ENCODE data around the gene DLGAP4. TPM values are rescaled to one million over a fixed set of nuclear protein-coding genes. Genes with fewer than 3 reads are reported as not detected.
A peak's percentile ranks its signal among the peaks of the same experiment; 100 is the strongest.

Gene DLGAP4
- total RNA-seq, result 10 to 100 TPM; 11.5 to 13.1 TPM

DNA sequence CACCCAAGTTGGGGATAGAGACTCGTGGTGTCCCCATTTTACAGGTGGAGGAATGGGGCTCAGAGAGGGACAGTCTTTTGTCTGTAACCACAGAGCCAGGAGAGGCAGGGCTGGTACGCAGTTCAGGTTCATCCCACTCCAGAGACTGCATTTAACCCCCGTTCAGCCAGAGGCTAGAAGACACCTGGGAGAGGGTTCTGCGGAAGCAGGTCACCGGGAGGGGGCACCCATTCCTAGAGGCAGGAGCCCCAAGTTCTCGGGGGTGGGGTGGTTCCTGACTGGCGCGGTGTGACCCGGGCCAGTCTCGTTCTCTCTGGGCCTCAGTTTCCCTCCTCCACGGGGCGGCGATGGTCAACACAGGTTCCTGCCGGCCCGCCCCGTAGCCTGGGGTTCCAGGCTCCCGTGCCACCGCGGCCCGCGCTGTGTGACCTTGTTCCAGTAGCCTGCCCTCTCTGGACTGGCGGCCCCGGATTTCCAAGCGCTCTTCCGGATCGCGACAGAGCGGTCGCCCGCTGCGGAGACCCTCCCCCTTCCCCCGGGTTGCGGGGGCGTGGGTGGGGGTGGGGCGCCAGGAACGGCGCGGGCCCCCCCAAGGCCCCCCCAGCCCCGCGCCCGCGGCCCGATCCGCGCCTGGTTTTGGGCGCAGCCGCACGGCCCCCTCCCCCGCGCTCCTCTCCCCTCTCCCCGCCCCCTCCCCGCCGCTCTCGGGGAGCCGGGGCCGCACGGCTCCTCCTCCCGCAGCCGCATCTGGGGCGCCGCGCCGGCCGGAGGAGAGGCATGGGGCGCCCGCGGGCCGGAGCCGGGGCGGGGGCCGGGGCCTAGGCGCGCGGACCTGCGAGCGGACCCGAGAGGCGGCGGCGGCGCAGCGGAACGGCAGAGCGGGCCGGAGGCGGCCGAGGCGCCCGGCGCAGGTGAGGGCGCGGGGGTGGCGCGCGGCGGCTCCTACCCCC is at the start of gene DLGAP4:
Gene DLGAP4, plus strand, starts transcription at position 738 of the 950 bp plus-strand sequence. CDS start 125,379 bp downstream, outside the sequence.
- TF ChIP-seq, protein P1, sequence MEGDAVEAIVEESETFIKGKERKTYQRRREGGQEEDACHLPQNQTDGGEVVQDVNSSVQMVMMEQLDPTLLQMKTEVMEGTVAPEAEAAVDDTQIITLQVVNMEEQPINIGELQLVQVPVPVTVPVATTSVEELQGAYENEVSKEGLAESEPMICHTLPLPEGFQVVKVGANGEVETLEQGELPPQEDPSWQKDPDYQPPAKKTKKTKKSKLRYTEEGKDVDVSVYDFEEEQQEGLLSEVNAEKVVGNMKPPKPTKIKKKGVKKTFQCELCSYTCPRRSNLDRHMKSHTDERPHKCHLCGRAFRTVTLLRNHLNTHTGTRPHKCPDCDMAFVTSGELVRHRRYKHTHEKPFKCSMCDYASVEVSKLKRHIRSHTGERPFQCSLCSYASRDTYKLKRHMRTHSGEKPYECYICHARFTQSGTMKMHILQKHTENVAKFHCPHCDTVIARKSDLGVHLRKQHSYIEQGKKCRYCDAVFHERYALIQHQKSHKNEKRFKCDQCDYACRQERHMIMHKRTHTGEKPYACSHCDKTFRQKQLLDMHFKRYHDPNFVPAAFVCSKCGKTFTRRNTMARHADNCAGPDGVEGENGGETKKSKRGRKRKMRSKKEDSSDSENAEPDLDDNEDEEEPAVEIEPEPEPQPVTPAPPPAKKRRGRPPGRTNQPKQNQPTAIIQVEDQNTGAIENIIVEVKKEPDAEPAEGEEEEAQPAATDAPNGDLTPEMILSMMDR (IDR thresholded peaks at IDR 0.05), result no peak
- ChIA-PET POLR2A (interaction anchor here (0.7 kb wide), 1 partner anchor 32 kb away, joined by 3 read pairs; no protein-coding TSS in a partner anchor), CTCF (no interaction called here)
- peaks cover 64% of the 10 kb centered on the region for H3K27me3 Mint-ChIP-seq
- peak within 1 kb of the TSS; percentile 53 for H3K4me3 Mint-ChIP-seq
- H3K27ac Mint-ChIP-seq, result no peak within 1 kb of the TSS
- H3K4me1 Mint-ChIP-seq (ENCODE audit: low read depth), result no peaks in the 10 kb centered on the region
- DNase-seq (peak; percentile 13), ATAC-seq (peak; percentile 42)
- H3K36me3 Mint-ChIP-seq (ENCODE audit: low read depth), result no peaks in the 10 kb centered on the region
- intact Hi-C loops (cut with micrococcal nuclease), result no loop called here
- no peaks in the 10 kb centered on the region for H3K9me3 Mint-ChIP-seq

DNA sequence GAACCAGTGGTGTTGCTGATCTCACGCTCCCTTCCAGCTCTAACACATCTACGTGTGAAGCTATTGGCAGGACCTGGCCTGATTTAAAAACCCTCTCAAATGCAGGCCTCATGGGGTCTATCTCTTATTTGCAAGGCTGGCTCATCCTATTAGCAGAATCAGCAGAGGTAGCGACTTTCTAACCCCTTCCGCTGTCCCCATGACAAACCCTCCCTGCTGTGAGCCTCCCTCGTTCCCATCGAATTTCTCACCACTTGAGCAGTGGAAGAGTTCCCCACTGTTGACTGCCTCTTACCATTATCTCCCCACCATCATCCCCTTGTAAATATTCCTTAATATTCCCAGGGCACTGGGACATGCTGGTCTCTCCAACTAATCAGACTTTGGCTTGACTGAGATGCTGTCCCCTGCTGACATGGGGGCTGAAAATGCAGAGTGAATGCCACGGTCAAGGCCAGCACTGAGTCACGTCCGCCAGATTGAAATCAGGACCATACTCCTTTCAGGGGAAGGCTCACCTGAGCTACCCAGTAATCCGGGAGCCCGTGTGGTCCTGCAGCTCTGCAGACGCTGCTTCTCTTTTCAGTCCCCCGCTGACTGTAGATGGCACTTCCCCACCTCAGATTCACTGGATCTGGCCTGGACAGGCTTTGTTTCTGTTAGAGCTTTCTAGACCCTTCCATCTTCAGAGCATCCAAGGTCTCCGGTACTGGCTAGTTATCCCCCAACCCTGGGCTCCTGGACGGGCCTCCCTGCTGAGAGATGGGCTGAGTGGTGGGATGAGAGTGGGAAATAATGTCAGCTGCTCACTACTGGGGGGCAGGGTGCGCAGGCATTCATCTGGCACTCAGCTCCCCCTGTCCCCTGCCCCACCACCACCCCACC is 46.7 kb upstream of the DLGAP4 start:
- Mint-ChIP-seq H3K27me3 (no peaks in the 10 kb centered on the region), H3K4me3 (no peak overlapping the region), H3K36me3 (ENCODE audit: low read depth) (peaks cover 5% of the 10 kb centered on the region), H3K27ac (no peak overlapping the region), H3K4me1 (ENCODE audit: low read depth) (no peaks in the 10 kb centered on the region), H3K9me3 (no peaks in the 10 kb centered on the region)
- ChIA-PET POLR2A (no interaction called here), CTCF (no interaction called here)
- DNase-seq, result no peak
- ATAC-seq, result no peak
- intact Hi-C loops (cut with micrococcal nuclease), result no loop called here
- TF ChIP-seq, protein P1 (IDR thresholded peaks at IDR 0.05), result no peak

DNA sequence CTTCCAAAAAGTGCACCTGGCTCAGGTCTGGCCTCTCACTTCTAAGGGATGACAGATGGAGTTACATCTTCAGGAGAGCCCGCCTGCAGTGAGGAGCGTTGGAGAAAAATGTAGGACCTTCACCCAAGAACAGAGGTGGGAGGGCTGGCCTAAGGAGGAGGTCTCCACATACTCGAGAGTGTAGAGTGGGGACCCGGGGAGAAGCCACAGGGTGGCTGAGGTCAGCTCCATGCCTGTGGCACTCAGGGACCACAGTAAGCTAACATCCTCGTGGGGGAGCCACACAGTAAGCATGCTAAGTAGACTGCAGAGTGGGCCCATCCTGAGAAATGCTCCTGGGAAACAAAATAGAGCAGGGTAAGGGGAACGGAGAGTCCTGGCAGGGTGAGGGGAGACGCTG is 45.8 kb upstream of the DLGAP4 start:
- intact Hi-C loops (cut with micrococcal nuclease), result no loop called here
- DNase-seq (no peak), ATAC-seq (no peak)
- POLR2A ChIA-PET, result no interaction called here
- TF ChIP-seq, protein P1 (IDR thresholded peaks at IDR 0.05), result no peak
- CTCF ChIA-PET, result no interaction called here
- no peaks in the 10 kb centered on the region for H3K9me3 Mint-ChIP-seq
- H3K27ac Mint-ChIP-seq, result no peak overlapping the region
- H3K27me3 Mint-ChIP-seq, result no peaks in the 10 kb centered on the region
- H3K36me3 Mint-ChIP-seq (ENCODE audit: low read depth), result peaks cover 5% of the 10 kb centered on the region
- H3K4me1 Mint-ChIP-seq (ENCODE audit: low read depth), result no peaks in the 10 kb centered on the region
- no peak overlapping the region for H3K4me3 Mint-ChIP-seq

DNA sequence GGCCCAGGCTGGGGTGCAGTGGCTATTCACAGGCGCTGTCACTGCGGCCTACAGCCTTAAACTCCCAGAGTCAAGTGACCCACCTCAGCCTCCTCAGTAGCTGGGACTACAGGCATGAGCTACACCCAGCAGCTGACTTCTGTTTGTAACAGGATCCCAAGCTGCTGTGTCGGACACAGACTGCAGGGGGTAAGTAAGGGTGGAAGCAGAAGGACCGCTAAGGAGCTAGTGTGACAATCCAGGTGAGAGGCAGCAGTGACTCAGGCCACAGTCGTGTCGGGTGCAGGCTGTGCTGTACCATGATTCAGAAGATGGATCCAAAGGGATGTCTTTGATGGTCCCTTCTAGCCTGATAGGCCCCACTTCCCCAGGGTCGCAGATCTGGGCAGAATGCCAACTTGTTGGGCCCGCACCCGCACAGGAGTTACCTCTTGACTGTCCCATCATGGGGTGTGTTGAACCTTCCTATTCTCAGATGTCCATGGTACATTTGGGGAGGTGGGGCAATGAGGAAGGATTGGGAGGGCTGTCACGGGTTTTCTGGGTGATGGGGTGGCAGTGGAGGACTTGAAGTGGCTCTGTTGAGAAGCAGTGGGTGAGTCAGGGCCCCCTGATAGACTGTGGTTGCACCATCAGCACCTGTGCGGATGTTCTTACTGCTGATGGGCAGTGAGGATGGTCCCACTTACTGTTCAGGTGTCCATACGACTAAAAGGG is 44.6 kb upstream of the DLGAP4 start:
- ATAC-seq (no peak), DNase-seq (no peak)
- TF ChIP-seq, protein P1 (IDR thresholded peaks at IDR 0.05), result no peak
- CTCF ChIA-PET, result interaction anchor here (1.4 kb wide), 1 partner anchor 138 kb away, joined by 3 read pairs; no protein-coding TSS in a partner anchor
- H3K27ac Mint-ChIP-seq, result no peak overlapping the region
- no peak overlapping the region for H3K4me3 Mint-ChIP-seq
- no peaks in the 10 kb centered on the region for H3K9me3 Mint-ChIP-seq
- H3K4me1 Mint-ChIP-seq (ENCODE audit: low read depth), result no peaks in the 10 kb centered on the region
- no peaks in the 10 kb centered on the region for H3K36me3 Mint-ChIP-seq (ENCODE audit: low read depth)
- no peaks in the 10 kb centered on the region for H3K27me3 Mint-ChIP-seq
- intact Hi-C loops (cut with micrococcal nuclease), result no loop called here
- POLR2A ChIA-PET, result interaction anchor here (0.6 kb wide), 1 partner anchor 23 kb away, joined by 4 read pairs; no protein-coding TSS in a partner anchor
